ENCODE data around the gene AGER.
"Not testable (repeated sequence)": the region's sequence is repeated elsewhere in the genome, so short reads cannot be mapped to it uniquely, and the experiment has no call there.

AGER gene

GRCh38 chr6:32192608-32193039, 8.6 kb upstream of the AGER start, which contains the start of gene GPSM3:
Gene GPSM3, minus strand, starts transcription at chr6:32192643. Its CDS starts 130 bp downstream, at chr6:32192513.
- TF ChIP-seq POLR2A (IDR thresholded peaks at IDR 0.05; ENCODE audit: low read depth, low read length): no peak
- no peak for DNase-seq (ENCODE audit: insufficient read length, low spot score)
- FAIRE-seq: no peak

GRCh38 chr6:32191696-32192607, 7.9 kb upstream of the AGER start:
- FAIRE-seq: no peak

GRCh38 chr6:32190911-32191677, 7.0 kb upstream of the AGER start:
- TF ChIP-seq POLR2A (IDR thresholded peaks at IDR 0.05; ENCODE audit: low read depth, low read length): no peak
- DNase-seq (ENCODE audit: insufficient read length, low spot score): no peak
- no peak for FAIRE-seq

More at GRCh38 chr6:32191696-32192607, 7.9 kb upstream of the AGER start:
- DNase-seq (ENCODE audit: insufficient read length, low spot score): no peak
- TF ChIP-seq POLR2A (IDR thresholded peaks at IDR 0.05; ENCODE audit: low read depth, low read length): no peak

- DNase-seq (ENCODE audit: insufficient read length, low spot score) (peak; percentile 53), FAIRE-seq (no peak)
- TF ChIP-seq POLR2A (IDR thresholded peaks at IDR 0.05; ENCODE audit: low read depth, low read length): 0 out of 2 replicates have a peak, but pooled peaks have one; percentile 33
Observed at GRCh38 chr6:32190054-32190851, 6.2 kb upstream of the AGER start, which contains the start of gene PBX2. Gene PBX2, minus strand, starts transcription at chr6:32190202. Its CDS starts 287 bp downstream, at chr6:32189915.

GRCh38 chr6:32189742-32190053, 5.6 kb upstream of the AGER start:
- no peak for FAIRE-seq
- TF ChIP-seq POLR2A (IDR thresholded peaks at IDR 0.05; ENCODE audit: low read depth, low read length): no peak
- no peak for DNase-seq (ENCODE audit: insufficient read length, low spot score)

- FAIRE-seq: no peak
- no peak for DNase-seq (ENCODE audit: insufficient read length, low spot score)
- TF ChIP-seq POLR2A (IDR thresholded peaks at IDR 0.05; ENCODE audit: low read depth, low read length): 0 out of 2 replicates have a peak, but pooled peaks have one; percentile 11
Observed at GRCh38 chr6:32189069-32189741, 5.2 kb upstream of the AGER start.

- FAIRE-seq (no peak), DNase-seq (ENCODE audit: insufficient read length, low spot score) (no peak)
- no peak for TF ChIP-seq POLR2A (IDR thresholded peaks at IDR 0.05; ENCODE audit: low read depth, low read length)
Observed at GRCh38 chr6:32188381-32189068, 4.5 kb upstream of the AGER start.

GRCh38 chr6:32187725-32188380, 3.8 kb upstream of the AGER start:
- FAIRE-seq: not testable (repeated sequence)

GRCh38 chr6:32187009-32187709, 3.1 kb upstream of the AGER start:
- TF ChIP-seq POLR2A (IDR thresholded peaks at IDR 0.05; ENCODE audit: low read depth, low read length): no peak
- DNase-seq (ENCODE audit: insufficient read length, low spot score): no peak
- no peak for FAIRE-seq

More at GRCh38 chr6:32187725-32188380, 3.8 kb upstream of the AGER start:
- not testable (repeated sequence) for DNase-seq (ENCODE audit: insufficient read length, low spot score)

- DNase-seq (ENCODE audit: insufficient read length, low spot score); FAIRE-seq: not testable (repeated sequence)
Observed at GRCh38 chr6:32186151-32186840, 2.2 kb upstream of the AGER start.

- FAIRE-seq: not testable (repeated sequence)
- DNase-seq (ENCODE audit: insufficient read length, low spot score): peak; percentile 62
Observed at GRCh38 chr6:32185681-32186131, 1.7 kb upstream of the AGER start.

Measured in H54 (cell line).